Adipose tissue (tissue), 3 donors: ENCODE results near the gene ULK4. TPM values are rescaled to one million over a fixed set of nuclear protein-coding genes. Genes with fewer than 3 reads are reported as not detected.
"Not testable (repeated sequence)": the region's sequence is repeated elsewhere in the genome, so short reads cannot be mapped to it uniquely, and the experiment has no call there.

ENCODE experiments used
- H3K27ac ChIP-seq: one replicate; pipeline ENCODE4 v1.5.1; 2013; ENCODE audit warnings: low read depth, low read length
- WGBS, 3 donors: extraction: QIAGEN DNeasy Blood & Tissue Kit; methylation state at CpG; one replicate each; pipeline ENCODE4 v1.1.7; 2013; 5-methylcytosine and 5-hydroxymethylcytosine counted together
- polyA plus RNA-seq, 3 donors: library from polyadenylated mRNA; stranded (reverse); fragments of 200-250 nt; gene quantifications; one replicate each; pipeline ENCODE4 v1.2.3, GENCODE V29; 2013
- donor health status: healthy with polysubstance abuse.
- donor health status: Bipolar disorder and iron deficiency.
- donor health status: healthy.

The ULK4 gene
- polyA plus RNA-seq, 3 donors = 0.45 to 1.9 (median 1.8) TPM

GRCh38 chr3:41450416-41451231, 511.3 kb downstream of the ULK4 start:
- H3K27ac ChIP-seq = no peak overlapping the region
- WGBS, 3 donors = 66 to 85% (median 81%) methylated on average over 4 of the region's 4 CpGs

- 69 to 94% (median 80%) methylated on average over 4 of the region's 4 CpGs for WGBS, 3 donors
- no peak overlapping the region for H3K27ac ChIP-seq
Measured at GRCh38 chr3:41448396-41448795, 513.5 kb downstream of the ULK4 start.

GRCh38 chr3:41447701-41448100, 514.2 kb downstream of the ULK4 start:
- no peak overlapping the region for H3K27ac ChIP-seq
- 91 to 97% (median 94%) methylated on average over 4 of the region's 4 CpGs for WGBS, 3 donors

DNA sequence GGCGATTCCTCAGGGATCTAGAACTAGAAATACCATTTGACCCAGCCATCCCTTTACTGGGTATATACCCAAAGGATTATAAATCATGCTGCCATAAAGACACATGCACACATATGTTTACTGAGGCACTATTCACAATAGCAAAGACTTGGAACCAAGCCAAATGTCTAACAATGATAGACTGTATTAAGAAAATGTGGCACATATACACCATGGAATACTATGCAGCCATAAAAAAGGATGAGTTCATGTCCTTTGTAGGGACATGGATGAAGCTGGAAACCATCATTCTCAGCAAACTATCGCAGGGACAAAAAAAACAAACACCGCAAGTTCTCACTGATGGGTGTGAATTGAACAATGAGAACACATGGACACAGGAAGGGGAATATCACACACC, 515.6 kb downstream of the ULK4 start:
- H3K27ac ChIP-seq = not testable (repeated sequence)
- 97 to 100% (median 97%) methylated on average over 2 to 3 of the region's 3 CpGs for WGBS, 3 donors

- 64 to 89% (median 87%) methylated on average over 4 of the region's 4 CpGs for WGBS, 3 donors
- H3K27ac ChIP-seq = no peak overlapping the region
Measured at GRCh38 chr3:41441568-41441967, 520.3 kb downstream of the ULK4 start.

DNA sequence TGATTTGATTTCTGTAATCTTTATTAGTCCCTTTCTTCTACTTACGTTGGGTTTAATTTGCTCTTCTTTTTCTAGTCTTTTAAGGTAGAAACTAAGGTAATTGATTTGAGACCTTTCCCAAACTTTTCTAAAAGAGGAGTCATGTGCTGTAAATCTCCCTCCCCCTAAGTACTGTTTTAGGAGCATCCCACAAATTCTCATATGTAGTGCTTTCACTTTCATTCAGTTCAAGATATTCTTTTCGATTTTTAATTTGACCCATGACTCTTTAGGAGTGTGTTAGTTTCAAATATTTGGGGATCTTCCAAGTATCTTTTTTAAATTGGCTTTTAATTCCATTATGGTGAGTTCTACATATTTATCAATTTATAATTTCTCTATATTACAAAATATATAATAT, 520.8 kb downstream of the ULK4 start:
- WGBS, 3 donors = 80 to 83% (median 82%) methylated on average over 2 of the region's 2 CpGs
- H3K27ac ChIP-seq = no peak overlapping the region

DNA sequence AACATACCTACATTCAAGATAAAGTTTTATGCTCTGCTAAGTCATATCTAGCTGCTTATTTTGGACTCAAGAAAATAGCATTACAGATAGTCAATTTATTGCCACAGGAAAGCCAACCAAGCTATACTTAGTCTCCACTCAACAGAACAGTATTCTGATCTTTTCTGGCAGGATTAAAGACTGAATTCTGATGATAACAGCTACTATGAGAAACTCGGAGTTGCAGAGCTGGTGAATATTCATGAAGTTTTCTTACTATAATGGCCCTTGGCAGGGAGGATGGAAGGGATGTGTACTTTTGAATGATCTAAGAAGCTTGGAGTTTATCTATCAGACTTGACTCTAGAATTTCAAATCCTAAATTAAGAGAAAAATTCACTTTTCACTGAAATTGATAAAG, 524.9 kb downstream of the ULK4 start:
- H3K27ac ChIP-seq = no peak overlapping the region
- WGBS, 3 donors = 75 to 88% (median 78%) methylated on average over 1 of the region's 1 CpG

- H3K27ac ChIP-seq = no peak overlapping the region
- WGBS, 3 donors = 81 to 96% (median 86%) methylated on average over 2 of the region's 2 CpGs
Measured at GRCh38 chr3:41434781-41435180, 527.1 kb downstream of the ULK4 start.

GRCh38 chr3:41431386-41431785, 530.5 kb downstream of the ULK4 start:
- no peak overlapping the region for H3K27ac ChIP-seq
- 90 to 93% (median 92%) methylated on average over 4 of the region's 4 CpGs for WGBS, 3 donors

DNA sequence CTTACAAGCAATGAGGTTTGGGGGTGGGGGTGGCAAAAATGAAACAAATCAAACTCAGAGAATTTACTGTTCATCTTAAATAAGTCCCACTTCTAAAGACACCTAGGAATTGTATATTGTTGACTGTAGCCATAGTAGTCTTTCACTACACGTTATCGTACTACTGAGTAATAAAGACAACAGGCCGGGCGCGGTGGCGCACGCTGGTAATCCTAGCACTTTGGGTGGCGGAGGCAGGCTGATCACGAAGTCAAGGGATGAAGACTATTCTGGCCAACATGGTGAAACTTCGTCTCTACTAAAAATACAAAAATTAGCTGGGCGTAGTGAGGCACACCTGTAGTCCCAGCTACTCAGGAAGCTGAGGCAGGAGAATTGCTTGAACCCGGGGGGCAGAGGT, 531.0 kb downstream of the ULK4 start:
- no peak overlapping the region for H3K27ac ChIP-seq
- WGBS, 3 donors = 95 to 98% (median 98%) methylated on average over 12 of the region's 12 CpGs

- WGBS, 3 donors = 84 to 91% (median 89%) methylated on average over 3 of the region's 3 CpGs
- no peak overlapping the region for H3K27ac ChIP-seq
Measured at GRCh38 chr3:41430391-41430790, 531.5 kb downstream of the ULK4 start.

- 23 to 88% (median 88%) methylated on average over 3 of the region's 3 CpGs for WGBS, 3 donors
- no peak overlapping the region for H3K27ac ChIP-seq
Measured at GRCh38 chr3:41426485-41426884, 535.4 kb downstream of the ULK4 start.

GRCh38 chr3:41424543-41425300, 537.2 kb downstream of the ULK4 start:
- WGBS, 3 donors = 74 to 90% (median 76%) methylated on average over 4 of the region's 4 CpGs
- H3K27ac ChIP-seq = no peak overlapping the region

GRCh38 chr3:41419809-41420208, 542.1 kb downstream of the ULK4 start:
- WGBS, 3 donors = 53 to 86% (median 59%) methylated on average over 5 of the region's 5 CpGs
- no peak overlapping the region for H3K27ac ChIP-seq

DNA sequence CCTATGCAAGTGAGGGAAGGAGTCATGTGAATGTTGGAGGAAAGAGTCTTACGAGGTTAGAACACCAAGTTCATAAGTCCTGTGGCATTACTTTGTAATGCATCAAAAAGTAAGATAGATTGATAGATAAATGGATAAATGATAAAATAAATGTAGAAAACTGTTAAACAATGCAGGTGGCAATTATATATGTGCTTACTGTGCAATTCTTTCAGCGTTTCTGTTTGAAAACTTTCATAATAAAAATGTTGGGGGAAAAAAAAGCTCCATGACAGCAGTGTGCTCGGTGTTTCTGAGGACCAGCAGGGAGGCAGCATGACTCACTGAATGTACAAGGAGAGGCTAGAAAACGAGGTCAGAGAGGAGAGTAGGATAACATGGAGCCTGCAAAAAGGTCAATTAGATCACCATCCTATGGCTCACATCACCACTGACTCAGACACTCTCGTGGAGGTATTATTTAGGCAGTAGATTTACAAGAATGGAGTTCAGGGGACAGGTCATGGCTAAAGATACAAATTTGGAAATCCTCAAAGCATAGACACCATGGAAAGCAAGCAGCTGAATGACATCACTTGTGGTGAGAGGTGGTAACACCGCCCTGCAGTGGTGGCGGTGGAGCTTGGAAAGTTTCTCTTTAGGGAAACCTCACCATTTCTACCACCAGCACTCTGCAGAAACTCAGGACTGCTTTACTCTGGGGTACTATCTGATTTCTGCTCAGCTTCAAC, 542.8 kb downstream of the ULK4 start:
- 70 to 76% (median 71%) methylated on average over 7 of the region's 7 CpGs for WGBS, 3 donors
- H3K27ac ChIP-seq = no peak overlapping the region

- 54 to 82% (median 82%) methylated on average over 3 of the region's 3 CpGs for WGBS, 3 donors
- H3K27ac ChIP-seq = no peak overlapping the region
Measured at GRCh38 chr3:41417574-41417973, 544.3 kb downstream of the ULK4 start.

DNA sequence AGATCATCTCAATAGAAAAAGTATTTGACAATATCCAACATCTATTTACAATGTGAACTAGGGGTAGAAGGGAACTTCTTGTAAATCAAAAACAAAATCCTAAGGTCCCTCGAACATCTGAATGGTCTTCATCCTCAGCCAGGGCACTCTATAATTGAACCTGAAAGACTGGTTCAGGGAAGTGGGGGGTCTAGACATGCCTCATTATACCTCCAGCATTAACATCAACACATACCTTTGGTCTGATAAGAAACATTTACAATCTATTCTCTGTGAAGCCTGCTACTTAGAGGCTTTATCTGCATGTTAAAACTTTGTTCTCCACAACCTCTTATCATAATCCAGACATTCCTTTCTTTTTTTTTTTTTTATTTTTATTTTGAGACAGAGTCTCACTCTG, 550.8 kb downstream of the ULK4 start:
- H3K27ac ChIP-seq = no peak overlapping the region
- 43 to 77% (median 71%) methylated on average over 1 of the region's 1 CpG for WGBS, 3 donors

- H3K27ac ChIP-seq = no peak overlapping the region
- 69 to 87% (median 81%) methylated on average over 2 of the region's 2 CpGs for WGBS, 3 donors
Measured at GRCh38 chr3:41405466-41405865, 556.4 kb downstream of the ULK4 start.

DNA sequence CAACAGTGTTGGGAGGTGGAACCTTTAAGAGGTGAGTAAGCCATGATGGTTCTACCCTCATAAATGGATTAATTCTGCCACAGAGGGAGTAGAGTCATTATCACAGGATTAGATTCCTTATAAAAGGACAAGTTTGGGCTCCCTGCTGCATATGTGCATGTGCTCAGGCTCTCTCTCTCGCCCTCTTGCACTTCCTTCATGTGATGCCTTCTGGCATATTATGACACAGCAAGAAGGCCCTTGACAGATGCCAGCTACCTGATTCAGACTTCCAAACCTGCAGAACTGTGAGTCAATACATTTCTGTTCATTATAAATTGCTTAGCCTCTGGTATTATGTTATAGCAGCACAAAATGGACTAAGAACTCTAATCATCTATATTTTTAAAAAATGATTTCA, 557.3 kb downstream of the ULK4 start:
- 93 to 96% (median 94%) methylated on average over 1 of the region's 1 CpG for WGBS, 3 donors
- H3K27ac ChIP-seq = no peak overlapping the region
